ENCODE data around the gene ZDHHC19.
"Not testable (repeated sequence)": the region's sequence is repeated elsewhere in the genome, so short reads cannot be mapped to it uniquely, and the experiment has no call there.

ZDHHC19 gene

DNA sequence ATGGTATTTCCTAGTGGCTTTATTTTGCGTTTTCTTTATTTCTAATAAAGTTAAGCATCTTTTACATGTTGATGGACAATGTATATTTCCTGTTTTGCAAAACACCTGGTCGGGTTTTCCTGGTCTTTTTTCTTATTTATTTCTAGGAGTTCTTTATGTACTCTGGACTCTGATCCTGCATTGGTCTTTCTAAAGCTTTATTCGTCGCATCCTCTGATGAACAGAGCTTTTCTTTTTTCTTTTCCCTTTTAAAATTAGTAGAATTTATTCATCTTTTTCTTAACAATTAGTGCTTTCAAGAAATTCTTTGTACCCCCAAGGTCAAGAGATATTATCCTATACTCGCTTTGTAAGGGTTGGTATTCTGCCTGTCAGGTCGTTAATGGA lies 32.2 kb downstream of the ZDHHC19 start:
- DNase-seq (ENCODE audit: low read depth in 2 of 2), result no peak

DNA sequence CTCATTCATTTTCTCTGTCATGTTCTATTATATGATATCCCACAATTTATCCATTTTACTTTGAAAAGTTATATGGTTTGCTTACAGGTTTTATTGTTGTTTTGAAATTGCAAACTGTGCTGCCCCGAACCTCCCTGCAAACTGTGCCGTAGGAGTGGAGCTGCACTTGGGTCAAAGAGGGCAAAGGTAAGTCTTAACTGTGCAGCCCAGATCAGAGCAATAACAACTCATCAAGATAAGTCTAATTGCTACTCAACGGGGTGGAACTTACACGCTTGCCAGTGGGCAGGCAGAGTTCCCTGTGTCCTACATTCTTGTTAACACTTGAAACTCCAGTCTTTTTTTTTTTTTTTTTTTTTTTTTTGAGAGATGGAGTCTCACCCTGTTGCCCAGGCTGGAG lies 33.2 kb downstream of the ZDHHC19 start:
- DNase-seq (ENCODE audit: low read depth in 2 of 2), result no peak

DNA sequence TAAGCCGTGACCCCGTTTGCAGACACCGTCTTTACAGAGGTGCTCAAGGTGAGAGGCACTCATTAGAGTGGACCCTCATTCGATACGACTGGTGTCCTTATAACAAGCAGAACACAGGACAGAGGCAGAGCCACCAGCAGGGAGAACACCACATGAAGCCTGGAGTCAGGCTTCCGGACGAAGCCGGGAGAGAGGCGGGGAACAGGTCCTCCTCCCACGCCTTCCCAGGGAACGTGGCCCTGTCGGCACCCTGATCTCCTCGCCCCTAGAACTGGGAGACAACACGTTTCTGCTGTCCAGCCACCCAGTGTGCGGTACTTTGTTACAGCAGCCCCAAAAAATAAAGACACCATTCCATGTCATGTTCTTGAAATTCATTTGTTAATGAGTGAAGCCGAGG lies 33.6 kb downstream of the ZDHHC19 start:
- no peak for DNase-seq (ENCODE audit: low read depth in 2 of 2)

DNA sequence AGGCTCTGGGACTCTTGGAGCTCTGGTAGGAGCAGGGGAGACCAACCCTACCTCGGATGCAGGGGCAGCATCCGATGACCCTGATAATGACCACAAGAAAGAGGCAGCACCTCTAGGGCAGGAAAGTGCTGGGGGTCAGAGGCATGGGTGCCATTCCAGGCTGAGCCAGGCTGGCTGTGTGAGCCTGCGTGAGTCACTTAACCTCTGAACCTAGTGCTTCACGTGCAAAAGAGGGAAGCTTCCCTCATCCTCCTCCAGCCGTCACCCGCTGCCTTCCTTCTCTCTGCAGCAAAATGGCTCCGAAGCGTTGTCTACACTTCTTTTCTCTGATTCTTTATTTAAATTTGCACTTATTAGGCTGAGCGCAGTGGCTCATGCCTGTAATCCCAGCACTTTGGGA lies 35.5 kb downstream of the ZDHHC19 start:
- no peak for DNase-seq (ENCODE audit: low read depth in 2 of 2)

DNA sequence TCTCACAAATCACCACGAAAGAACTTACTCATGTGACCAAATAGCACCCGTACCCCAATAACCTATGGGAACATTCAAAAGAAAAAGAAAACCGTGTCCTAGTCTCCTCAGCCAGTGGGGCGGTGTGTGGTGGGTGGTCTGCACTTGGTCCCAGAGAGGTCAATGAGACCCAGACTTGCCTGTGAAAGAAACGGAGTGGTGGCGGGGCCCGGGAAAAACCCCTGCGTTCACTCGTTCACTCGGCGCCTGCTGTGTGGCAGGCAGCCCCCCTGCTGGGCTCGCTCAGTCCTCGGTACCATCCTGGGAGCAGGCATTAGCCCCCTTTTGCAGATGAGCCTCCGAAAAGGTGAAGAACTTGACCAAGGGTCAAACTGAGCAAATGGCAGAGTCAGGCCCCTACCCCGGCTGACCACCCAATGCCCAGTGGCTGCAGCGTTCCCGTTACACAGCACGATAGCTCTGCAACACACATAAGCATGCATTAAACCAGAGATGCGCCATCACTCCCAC lies 36.0 kb downstream of the ZDHHC19 start:
- DNase-seq (ENCODE audit: low read depth in 2 of 2), result no peak

DNA sequence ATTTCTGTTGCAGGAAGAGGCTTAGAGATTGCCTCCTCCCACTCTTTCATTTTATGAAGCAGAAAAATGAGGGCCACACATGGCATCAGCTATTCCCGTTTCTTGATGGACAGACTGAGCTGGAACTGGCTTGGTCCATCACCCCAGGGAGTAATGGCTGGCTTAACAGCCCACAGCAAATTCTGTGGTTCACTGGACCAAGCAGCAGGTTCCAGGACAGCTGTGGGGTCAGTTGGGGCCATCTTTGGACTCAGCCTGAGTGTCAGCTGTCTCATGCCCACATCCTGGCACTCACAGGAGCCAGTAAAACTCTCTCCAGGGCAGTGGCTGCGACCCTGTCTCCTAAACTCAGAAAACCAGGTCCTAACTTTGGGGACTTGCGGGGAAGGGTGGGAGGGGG lies 36.5 kb downstream of the ZDHHC19 start:
- DNase-seq (ENCODE audit: low read depth in 2 of 2), result no peak

DNA sequence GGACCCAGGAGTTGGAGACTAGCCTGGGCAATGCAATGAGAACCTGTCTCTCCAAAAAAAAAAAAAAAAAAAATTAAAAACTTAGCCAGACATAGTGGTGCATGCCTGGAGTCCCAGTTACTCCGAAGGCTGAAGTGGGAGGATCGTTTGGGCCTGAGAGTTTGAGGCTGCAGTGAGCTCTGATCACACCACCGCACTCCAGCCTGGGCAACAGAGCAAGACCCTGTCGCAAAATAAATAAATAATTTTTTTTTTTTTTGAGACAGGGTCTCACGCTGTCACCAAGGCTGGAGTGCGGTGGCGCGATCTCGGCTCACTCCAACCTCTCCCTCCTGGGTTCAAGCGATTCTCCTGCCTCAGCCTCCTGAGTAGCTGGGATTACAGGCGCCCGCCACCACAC lies 40.9 kb downstream of the ZDHHC19 start:
- not testable (repeated sequence) for DNase-seq (ENCODE audit: low read depth in 2 of 2)

DNA sequence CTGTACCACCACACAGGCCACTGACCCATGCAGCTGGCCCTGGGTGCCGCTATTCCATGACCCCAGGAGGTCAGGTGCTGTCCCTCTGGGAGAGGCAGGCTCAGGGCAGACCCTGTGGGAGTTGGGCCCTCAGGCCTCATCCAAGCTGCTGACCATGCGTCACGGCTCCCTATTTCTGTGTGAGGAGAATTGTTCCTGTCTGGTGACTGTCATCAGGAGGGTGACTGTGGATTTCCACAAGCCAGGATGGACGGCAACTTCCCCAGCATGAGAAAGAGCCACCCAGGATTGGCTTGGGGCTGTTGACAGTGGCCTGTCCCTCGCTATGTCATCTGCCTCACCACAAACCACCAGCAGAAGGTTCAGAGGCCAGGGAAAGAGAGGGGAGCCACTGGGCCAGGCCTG lies 41.4 kb downstream of the ZDHHC19 start:
- no peak for DNase-seq (ENCODE audit: low read depth in 2 of 2)

DNA sequence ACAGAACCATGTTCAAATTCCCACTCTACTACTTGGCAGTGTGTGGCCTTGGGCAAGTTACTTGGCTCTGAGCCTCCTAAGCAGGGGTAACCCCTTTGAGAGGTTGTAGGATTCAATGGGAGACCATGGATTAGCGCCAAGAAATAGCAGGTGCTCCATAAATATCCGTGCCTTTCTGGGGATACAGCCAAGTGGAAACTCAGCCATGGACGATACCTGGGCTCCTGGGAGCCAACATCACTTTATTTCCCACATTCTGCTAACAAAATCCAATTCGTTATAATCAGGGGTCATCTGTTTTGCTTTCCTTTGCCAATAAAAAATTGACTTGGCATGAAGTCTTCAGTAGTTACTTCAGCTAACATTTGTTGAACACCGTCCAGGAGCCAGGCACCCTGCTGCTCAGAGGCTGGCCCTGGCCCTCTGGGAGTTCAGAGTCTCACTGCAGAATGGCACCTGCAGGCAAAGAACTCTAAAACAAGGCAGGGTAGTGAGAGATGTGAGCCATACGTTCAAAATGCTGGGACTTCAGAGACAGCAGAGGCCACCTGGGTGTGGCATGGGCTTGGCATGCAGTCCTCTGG lies 42.3 kb downstream of the ZDHHC19 start:
- no peak for DNase-seq (ENCODE audit: low read depth in 2 of 2)

DNA sequence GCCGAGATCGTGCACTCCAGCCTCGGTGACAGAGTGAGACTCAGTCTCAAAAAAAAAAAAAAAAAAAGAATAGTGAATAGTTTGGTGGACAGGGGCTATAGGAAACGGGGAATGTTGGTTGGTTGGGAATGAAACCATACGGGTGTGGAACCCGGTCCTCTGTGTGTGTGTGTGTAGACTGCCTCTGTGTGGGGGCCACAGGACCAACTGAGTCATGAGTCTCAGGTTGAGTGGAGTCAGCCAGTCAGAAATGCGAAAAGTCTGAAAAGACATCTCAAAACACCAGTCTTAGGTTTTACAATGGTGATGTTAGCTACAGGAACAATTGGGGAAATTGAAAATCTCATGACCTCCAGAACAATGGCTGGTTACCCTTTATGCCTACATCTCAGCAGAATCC lies 44.5 kb downstream of the ZDHHC19 start:
- no peak for DNase-seq (ENCODE audit: low read depth in 2 of 2)

DNA sequence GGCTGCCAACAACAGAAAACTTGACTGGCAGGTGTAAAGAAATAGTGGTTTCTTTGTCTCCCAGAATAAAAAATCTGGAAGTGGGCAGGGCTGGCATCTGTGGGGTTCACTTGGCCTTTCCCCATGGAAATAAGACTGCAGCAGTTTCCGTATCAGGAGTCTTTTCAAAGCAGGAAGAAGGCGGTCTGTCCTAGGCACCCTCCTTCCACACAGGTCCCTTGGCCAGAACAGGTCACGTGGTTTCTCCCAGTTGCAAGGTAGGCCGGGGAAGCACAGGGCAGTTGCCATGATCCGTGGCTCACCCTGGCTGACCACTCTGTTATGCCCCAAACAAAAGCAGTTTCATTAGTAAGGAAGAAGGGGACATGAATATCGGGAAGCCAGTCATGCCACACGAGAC lies 45.4 kb downstream of the ZDHHC19 start:
- no peak for DNase-seq (ENCODE audit: low read depth in 2 of 2)

DNA sequence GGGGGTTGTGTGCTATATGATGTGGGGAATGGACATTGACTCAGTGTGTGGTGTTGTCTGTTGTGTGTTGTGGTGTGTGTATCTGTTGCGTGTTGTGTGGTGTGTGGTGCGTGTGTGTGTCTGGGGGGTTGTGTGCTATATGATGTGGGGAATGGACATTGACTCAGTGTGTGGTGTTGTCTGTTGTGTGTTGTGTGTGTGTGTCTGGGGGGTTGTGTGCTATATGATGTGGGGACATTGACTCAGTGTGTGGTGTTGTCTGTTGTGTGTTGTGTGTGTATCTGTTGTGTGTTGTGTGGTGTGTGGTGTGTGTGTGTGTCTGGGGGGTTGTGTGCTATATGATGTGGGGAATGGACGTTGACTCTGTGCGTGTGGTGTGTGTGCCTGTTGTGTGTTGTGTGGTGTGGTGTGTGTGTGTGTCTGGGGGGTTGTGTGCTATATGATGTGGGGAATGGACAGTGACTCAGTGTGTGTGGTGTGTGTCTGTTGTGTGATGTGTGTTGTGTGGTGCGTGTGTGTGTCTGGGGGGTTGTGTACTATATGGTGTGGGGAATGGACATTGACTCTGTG lies 46.1 kb downstream of the ZDHHC19 start:
- DNase-seq (ENCODE audit: low read depth in 2 of 2), result not testable (repeated sequence)

DNA sequence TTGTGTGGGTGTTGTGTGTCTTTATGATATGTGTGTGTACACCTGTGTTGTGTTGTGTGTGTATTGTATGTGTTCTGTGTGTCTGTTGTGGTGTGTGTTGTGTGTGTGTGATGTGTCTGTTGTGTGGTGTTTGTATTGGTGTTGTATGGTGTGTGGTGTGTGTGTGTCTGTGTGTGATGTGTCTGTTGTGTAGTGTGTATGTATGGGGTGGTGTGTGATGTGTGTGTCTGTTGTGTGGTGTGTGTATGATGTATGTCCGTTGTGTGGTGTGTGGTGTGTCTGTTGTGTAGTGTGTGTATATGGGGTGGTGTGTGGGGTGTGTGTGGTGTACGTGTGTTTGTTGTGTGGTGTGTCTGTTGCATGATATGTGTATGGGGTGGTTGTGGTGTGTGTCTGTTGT lies 46.6 kb downstream of the ZDHHC19 start:
- DNase-seq (ENCODE audit: low read depth in 2 of 2), result no peak

DNA sequence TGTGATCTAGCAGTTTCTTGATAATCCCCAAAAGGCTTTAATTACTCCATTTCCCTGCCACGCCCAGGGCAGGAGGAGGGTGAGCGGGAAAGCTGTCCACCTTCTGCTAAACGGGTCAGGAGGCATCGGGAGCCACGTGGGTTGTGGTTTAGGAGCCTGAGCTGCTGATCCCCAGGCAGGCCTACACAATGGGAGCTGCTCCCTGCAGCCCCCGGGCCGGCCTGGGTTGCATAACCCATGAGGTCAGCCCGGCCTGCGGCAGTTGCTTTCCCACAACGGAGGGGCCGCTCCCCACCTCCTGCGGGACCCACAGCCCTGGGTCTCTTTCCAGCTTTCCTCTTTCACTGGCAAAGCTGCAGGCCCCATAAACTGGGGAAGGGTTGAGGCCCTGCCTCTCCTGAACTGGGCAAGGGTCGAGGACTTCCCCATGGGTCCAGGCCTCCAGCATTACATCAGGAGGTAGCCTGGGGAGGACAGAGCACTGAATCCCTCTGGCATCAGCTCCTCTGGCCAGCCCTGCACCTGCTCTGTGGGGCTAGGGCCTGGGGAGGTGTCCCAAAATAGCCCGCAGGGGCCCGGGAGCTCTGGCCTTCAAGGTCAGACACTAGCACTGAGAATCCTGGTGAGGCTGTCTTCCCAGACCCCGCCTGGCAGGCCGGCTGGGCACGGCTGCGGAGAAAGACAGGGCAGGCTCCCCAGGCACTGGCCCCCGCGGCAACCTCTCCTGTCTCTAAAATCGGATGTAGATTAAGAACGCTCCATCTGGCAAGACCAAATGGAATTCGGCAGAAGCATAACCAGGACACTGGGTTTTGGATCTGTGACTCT lies 47.3 kb downstream of the ZDHHC19 start:
- no peak for DNase-seq (ENCODE audit: low read depth in 2 of 2)

DNA sequence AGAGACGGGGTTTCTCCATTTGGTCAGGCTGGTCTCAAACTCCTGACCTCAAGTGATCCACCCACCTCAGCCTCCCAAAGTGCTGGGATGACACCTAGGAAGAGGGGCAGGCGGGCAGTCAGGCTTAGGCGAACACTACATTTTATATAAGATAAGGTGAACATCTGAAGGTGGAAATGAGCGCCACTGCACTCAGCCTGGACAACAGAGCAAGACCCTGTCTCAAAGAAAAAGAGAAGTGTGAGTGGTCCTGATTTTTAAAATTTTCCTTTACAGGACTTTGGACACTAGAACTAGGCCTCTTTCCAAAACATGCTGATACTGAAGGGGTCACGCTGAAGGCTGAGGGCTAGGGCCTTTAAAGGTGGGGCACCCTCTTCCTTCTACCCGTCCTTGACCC lies 48.0 kb downstream of the ZDHHC19 start:
- DNase-seq (ENCODE audit: low read depth in 2 of 2), result no peak

DNA sequence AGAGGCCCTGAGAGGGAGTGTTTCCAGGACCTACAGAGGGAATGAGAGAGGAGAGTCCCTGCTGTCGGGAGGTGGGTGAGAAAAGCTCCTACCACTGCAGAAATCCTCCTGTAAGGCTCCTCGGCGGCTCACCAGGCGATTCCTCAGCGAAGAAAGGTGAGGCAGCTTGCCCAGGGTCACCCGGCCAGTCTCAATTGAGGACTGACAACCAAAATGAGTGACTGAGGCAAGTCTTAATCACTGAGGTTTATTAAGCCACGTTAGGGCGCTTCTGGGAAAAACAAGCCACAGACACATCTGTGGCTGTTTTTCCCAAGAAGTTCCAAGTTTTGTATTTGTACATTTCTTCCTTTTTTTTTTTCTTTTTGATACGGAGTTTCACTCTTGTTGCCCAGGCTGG lies 48.5 kb downstream of the ZDHHC19 start:
- no peak for DNase-seq (ENCODE audit: low read depth in 2 of 2)

DNA sequence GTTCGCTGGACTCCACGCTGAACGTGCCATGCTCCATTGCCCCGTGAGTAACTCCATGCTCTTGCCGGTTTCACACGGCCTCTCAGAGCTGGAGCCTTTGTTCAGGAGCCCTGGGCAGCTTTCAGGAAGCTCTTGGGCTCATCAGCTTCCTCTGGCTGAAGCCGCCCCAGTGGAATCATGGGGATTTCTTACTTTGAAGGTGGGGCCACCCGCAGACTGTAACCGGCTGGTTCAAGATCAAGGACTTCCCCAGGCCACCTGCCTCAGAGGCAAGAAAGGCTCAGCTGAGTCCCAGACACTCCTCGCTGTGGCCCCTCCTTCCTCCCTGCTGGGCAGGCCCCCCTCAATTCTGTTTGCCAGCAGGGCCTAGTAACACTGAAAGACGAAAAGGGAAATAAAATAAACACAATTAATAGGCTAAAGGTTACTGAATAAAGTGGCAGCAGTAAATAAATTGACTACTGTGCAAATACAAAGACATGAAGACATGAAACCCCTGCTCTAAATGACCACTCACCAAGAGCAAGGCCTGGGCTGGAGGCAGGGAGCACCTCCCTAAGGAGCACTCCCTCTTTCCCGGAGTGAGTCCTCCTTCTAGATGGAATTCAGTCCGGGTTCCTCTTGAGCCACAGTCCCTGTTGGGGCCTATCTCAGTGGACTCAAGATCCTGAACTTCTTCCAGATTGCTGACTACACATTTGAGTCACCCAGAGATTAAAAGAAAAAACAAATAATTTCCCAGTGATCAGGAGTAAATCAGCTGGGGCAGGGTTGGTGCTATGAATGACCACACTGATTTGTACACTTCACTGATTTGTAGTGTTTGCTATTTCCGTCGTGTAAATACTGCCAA lies 51.0 kb downstream of the ZDHHC19 start:
- no peak for DNase-seq (ENCODE audit: low read depth in 2 of 2)

DNA sequence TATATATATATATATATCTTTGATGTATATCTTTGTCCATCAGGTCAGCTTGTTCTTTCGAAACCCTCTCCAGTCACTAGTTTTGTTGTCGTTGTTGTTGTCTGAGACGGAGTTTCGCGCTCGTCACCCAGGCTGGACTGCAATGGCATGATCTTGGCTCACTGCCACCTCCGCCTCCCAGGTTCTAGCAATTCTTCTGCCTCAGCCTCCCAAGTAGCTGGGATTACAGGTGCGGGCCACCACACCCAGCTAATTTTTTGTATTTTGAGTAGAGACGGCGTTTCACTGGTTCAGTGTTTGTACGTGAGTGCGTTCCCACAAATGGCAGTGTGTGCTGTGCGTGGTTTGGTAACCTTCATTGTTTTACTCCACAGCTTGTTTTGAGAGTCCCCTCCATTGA lies 51.7 kb downstream of the ZDHHC19 start:
- no peak for DNase-seq (ENCODE audit: low read depth in 2 of 2)

DNA sequence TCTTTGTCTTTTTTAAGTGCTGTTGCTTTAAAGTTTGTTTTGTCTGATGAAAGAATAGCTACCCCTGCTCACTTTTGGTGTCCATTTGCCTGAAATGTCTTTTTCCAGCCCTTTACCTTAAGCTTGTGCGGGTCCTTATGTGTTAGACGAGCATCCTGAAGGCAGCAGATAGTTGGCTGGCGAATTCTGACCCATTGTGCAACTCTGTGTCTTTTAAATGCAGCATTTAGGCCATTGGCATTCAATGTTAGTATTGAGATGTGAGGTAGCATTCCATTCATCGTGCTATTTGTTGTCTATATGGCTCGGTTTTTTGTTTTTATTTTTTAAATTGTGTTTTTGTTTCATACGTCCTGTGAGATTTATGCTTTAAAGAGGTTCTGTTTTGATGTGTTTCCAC lies 55.0 kb downstream of the ZDHHC19 start:
- no peak for DNase-seq (ENCODE audit: low read depth in 2 of 2)

DNA sequence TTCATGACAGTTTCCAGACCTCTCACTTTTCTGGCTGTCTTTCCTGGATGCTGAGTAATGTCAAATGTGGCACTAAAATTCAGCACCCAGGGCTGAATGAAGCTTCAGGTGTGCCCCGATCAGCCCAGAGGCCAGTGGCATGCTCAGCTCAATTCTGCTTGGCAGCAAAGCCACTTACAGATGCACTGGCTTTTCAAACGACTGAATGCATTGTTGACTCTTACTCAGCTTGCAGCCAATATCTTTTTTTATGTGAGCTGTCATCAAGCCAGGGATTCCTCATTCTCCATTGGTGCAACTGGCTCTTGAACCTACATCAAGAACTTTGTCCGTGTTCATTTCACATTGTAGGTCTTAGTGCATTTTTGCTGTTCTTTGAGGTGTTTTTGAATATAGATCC lies 60.7 kb downstream of the ZDHHC19 start:
- DNase-seq (ENCODE audit: low read depth in 2 of 2), result no peak

DNA sequence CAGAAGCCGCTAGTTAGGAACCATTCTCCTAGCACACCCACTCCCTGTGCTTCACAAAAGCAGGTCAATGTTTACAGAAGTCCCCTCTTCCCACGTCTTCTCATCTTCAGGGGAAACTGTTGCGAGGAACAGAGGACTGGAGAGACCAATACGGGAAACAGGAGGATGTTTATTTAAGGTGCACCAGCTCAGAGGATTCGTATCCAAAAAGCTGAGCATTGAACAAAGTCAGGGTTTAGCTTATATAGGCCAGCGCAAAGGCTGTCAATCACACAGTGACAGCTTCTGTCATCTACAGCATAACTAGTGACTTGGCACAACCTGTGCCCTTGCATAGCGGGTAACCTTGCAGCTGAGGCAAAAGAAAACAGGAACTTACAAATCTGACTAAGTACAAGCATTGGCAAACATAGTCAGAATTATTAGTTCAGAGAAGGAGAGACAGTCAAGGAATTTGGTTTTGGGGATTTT lies 61.3 kb downstream of the ZDHHC19 start:
- no peak for DNase-seq (ENCODE audit: low read depth in 2 of 2)

DNA sequence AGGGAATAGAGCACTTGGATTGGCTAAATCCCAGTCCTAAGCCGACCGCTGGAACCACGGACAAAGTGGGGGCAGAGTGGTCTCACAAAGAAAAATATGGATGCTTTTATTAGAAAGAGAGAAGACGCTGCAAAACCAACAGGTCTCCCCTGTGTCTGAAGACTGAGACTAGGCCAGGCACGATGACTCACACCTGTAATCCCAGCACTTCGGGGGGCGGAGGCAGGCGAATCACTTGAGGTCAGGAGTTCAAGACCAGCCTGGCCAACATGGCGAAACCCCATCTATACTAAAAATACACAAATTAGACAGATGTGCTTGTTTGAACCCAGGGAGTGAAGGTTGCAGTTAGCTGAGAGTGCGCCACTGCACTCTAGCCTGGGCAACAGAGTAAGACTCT lies 61.8 kb downstream of the ZDHHC19 start:
- no peak for DNase-seq (ENCODE audit: low read depth in 2 of 2)
